ENCODE results near the gene CHRNB1.
"Not testable (repeated sequence)": the region's sequence is repeated elsewhere in the genome, so short reads cannot be mapped to it uniquely, and the experiment has no call there.

CHRNB1 gene

DNA sequence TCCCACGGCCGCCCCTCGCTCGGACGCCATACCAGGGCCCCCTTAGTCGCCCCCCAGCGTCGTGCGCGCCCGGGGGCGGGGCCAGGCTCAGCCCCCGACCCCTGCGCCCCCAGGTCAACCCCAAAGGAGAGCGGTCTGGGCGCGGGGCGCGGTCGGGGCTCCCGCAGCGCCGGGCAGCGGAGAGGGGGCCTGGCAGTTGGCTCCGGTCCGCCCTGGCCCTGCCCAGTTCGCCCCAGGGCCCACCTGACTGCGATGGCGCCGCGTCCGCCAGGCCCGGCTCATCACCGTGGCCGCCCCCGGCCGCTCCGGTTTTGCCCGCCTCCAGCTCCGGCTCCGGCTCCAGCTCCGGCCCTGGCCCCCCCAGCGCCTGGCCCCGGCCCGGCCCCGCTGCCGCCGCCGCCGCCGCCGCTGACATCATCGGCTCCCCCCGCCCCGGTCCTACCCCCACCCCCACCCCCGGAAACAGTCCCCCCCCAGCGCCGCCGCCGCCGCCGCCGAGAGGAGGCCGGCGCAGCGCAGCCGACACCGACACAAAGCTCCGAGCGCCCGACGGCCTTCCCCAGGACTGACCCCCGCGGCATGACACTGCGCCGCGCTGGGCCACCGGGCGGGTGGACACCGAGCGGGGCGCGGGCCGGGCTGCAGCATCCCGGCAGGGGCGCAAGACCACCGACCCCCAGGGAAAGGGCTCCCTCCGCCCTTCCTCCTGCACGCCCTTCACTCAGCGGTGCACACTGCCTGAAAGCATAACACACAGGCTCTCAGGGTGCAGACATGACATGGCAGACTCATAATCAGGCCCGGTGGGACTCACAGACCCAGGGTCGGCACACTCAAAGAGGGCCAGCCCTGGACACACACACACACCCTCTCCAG lies 34.6 kb downstream of the CHRNB1 start, which contains the start of gene ZBTB4:
ZBTB4 (minus strand) TSS at position 419 of the 876 bp plus-strand sequence. CDS start 12,830 bp downstream, outside the sequence.
- Mint-ChIP-seq H3K27ac (peak within 1 kb of the TSS; percentile 95), H3K27me3 (no peaks in the 10 kb centered on the region), H3K4me1 (ENCODE audit: low read depth) (peaks cover 63% of the 10 kb centered on the region), H3K4me3 (peak within 1 kb of the TSS; percentile 99), H3K9me3 (ENCODE audit: low read depth) (no peaks in the 10 kb centered on the region), H3K36me3 (peaks cover 2% of the 10 kb centered on the region)

GRCh38 chr17:7480089-7480384 lies 35.2 kb downstream of the CHRNB1 start:
- Mint-ChIP-seq H3K4me3 (peak overlapping the region; percentile 92), H3K36me3 (peaks cover 2% of the 10 kb centered on the region), H3K9me3 (ENCODE audit: low read depth) (no peaks in the 10 kb centered on the region), H3K27me3 (no peaks in the 10 kb centered on the region), H3K4me1 (ENCODE audit: low read depth) (peaks cover 64% of the 10 kb centered on the region), H3K27ac (peak overlapping the region; percentile 94)

GRCh38 chr17:7481275-7481674 lies 36.4 kb downstream of the CHRNB1 start, which contains the start of gene SLC35G6:
TSS of gene SLC35G6 (plus strand) at chr17:7481446. CDS start at chr17:7481517, 71 bp downstream.
- H3K9me3 Mint-ChIP-seq (ENCODE audit: low read depth); H3K27me3 Mint-ChIP-seq; H3K36me3 Mint-ChIP-seq: not testable (repeated sequence)
- H3K27ac Mint-ChIP-seq: peak within 1 kb of the TSS; percentile 94
- peak within 1 kb of the TSS; percentile 92 for H3K4me3 Mint-ChIP-seq
- peaks cover 66% of the 10 kb centered on the region for H3K4me1 Mint-ChIP-seq (ENCODE audit: low read depth)

DNA sequence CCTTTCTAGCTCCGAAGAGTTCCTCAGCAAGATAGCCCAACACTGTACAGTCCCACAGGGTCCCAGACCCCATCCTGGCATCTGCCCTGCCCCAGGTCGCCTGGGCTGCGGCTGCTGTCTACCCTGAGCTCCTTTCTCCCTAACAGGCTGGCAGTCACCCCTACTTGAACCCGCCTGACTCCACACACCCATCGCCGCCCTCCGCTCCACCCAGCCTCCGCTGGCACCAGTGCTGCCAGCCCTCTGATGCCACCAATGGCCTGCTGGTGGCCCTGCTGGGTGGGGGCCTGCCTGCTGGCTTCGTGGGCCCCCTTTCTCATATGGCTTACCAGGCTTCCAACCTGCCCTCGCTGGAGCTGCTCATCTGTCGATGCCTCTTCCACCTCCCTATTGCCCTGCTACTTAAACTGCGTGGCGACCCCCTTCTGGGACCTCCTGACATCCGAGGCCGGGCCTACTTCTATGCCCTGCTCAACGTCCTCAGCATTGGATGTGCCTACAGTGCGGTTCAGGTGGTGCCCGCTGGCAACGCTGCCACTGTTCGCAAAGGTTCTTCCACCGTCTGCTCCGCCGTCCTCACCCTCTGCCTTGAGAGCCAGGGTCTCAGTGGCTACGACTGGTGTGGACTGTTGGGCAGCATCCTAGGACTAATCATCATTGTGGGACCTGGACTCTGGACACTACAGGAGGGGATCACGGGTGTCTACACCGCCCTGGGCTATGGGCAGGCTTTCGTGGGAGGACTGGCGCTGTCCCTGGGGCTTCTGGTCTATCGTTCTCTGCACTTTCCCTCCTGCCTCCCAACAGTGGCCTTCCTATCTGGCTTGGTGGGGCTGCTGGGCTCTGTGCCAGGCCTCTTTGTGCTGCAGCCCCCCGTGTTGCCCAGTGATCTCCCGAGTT lies 37.2 kb downstream of the CHRNB1 start:
- H3K27ac Mint-ChIP-seq: peak overlapping the region; percentile 100
- H3K36me3 Mint-ChIP-seq; H3K9me3 Mint-ChIP-seq (ENCODE audit: low read depth); H3K27me3 Mint-ChIP-seq: not testable (repeated sequence)
- H3K4me1 Mint-ChIP-seq (ENCODE audit: low read depth): peaks cover 66% of the 10 kb centered on the region
- peak overlapping the region; percentile 98 for H3K4me3 Mint-ChIP-seq

DNA sequence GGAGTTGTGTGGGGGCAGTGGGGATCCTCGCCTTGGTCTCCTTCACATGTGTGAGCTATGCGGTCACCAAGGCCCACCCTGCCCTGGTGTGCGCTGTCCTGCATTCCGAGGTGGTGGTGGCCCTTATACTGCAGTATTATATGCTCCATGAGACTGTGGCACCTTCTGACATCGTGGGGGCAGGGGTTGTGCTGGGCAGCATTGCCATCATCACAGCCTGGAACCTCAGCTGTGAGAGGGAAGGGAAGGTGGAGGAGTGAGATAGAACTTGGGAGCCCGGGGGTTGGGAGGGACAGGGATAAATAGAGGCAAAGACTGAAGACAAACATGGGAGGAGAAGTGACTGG lies 37.9 kb downstream of the CHRNB1 start:
- not testable (repeated sequence) for H3K9me3 Mint-ChIP-seq (ENCODE audit: low read depth); H3K36me3 Mint-ChIP-seq; H3K27me3 Mint-ChIP-seq
- H3K4me3 Mint-ChIP-seq: peak overlapping the region; percentile 98
- H3K27ac Mint-ChIP-seq: peak overlapping the region; percentile 100
- peaks cover 66% of the 10 kb centered on the region for H3K4me1 Mint-ChIP-seq (ENCODE audit: low read depth)

- Mint-ChIP-seq H3K27me3 (no peaks in the 10 kb centered on the region), H3K27ac (peak overlapping the region; percentile 100), H3K4me1 (ENCODE audit: low read depth) (peaks cover 63% of the 10 kb centered on the region), H3K4me3 (peak overlapping the region; percentile 98), H3K9me3 (ENCODE audit: low read depth) (no peaks in the 10 kb centered on the region), H3K36me3 (peaks cover 9% of the 10 kb centered on the region)
Observed at GRCh38 chr17:7483255-7484066, 38.6 kb downstream of the CHRNB1 start.

- H3K27ac Mint-ChIP-seq: peak within 1 kb of the TSS; percentile 100
- H3K4me1 Mint-ChIP-seq (ENCODE audit: low read depth): peaks cover 68% of the 10 kb centered on the region
- no peaks in the 10 kb centered on the region for H3K27me3 Mint-ChIP-seq
- no peaks in the 10 kb centered on the region for H3K9me3 Mint-ChIP-seq (ENCODE audit: low read depth)
- peaks cover 9% of the 10 kb centered on the region for H3K36me3 Mint-ChIP-seq
- peak within 1 kb of the TSS; percentile 98 for H3K4me3 Mint-ChIP-seq
Observed at GRCh38 chr17:7484067-7484918, 39.4 kb downstream of the CHRNB1 start, which contains the start of gene POLR2A. TSS of gene POLR2A (plus strand) at chr17:7484366.

GRCh38 chr17:7484919-7485377 lies 40.1 kb downstream of the CHRNB1 start:
- H3K9me3 Mint-ChIP-seq (ENCODE audit: low read depth): no peaks in the 10 kb centered on the region
- H3K36me3 Mint-ChIP-seq: peaks cover 9% of the 10 kb centered on the region
- H3K27me3 Mint-ChIP-seq: no peaks in the 10 kb centered on the region
- peak overlapping the region; percentile 100 for H3K27ac Mint-ChIP-seq
- H3K4me3 Mint-ChIP-seq: peak overlapping the region; percentile 98
- peaks cover 71% of the 10 kb centered on the region for H3K4me1 Mint-ChIP-seq (ENCODE audit: low read depth)

DNA sequence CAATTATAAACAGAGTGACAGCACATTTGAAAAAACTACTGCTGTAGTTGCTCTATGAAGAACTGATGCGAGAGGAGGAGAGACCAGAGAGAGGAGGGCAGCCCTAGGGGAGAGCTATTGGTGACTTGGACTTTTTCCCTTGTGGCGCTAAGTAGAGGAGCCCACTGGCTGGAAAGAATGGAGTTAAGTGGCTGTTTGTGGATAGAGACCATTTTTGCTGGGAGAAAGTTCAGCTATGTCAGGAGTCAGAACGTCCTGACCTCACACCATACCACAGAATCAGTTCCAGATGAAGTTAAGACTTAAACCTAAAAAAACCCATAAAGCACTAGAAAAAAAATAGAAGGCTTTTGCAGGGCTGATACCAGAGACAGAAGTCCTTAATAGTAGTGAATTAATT lies 41.3 kb downstream of the CHRNB1 start:
- H3K9me3 Mint-ChIP-seq (ENCODE audit: low read depth): no peaks in the 10 kb centered on the region
- no peaks in the 10 kb centered on the region for H3K27me3 Mint-ChIP-seq
- H3K36me3 Mint-ChIP-seq: peaks cover 9% of the 10 kb centered on the region
- H3K4me1 Mint-ChIP-seq (ENCODE audit: low read depth): peaks cover 72% of the 10 kb centered on the region
- peak overlapping the region; percentile 83 for H3K27ac Mint-ChIP-seq
- peak overlapping the region; percentile 98 for H3K4me3 Mint-ChIP-seq

- Mint-ChIP-seq H3K27ac (no peak overlapping the region), H3K4me3 (no peak overlapping the region)
Observed at GRCh38 chr17:7490144-7490543, 45.3 kb downstream of the CHRNB1 start.

DNA sequence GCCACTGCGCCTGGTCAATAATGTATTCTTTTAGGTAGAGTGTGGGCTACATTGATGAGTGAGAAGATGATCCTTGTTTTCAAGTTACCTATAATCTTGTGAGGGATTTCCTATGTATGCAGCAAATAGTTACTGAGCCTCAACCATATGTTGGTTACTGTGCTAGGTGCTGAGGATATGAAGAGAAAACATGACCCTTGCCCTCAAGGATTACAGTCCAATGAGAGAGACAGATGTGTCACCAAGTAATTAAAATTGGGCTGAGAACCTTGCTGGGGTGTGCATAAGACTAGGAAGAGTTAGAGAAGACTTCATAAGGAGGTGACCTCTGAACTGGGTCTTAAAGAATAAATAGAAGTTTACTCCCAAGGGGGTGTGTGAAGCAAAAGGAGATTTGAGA lies 46.7 kb downstream of the CHRNB1 start:
- Mint-ChIP-seq H3K36me3 (peaks cover 3% of the 10 kb centered on the region), H3K27ac (peak overlapping the region; percentile 46), H3K27me3 (no peaks in the 10 kb centered on the region), H3K4me3 (peak overlapping the region; percentile 51), H3K9me3 (ENCODE audit: low read depth) (no peaks in the 10 kb centered on the region), H3K4me1 (ENCODE audit: low read depth) (peaks cover 70% of the 10 kb centered on the region)

More at GRCh38 chr17:7490144-7490543, 45.3 kb downstream of the CHRNB1 start:
- H3K4me1 Mint-ChIP-seq (ENCODE audit: low read depth): peaks cover 78% of the 10 kb centered on the region
- peaks cover 8% of the 10 kb centered on the region for H3K36me3 Mint-ChIP-seq
- H3K27me3 Mint-ChIP-seq: no peaks in the 10 kb centered on the region
- H3K9me3 Mint-ChIP-seq (ENCODE audit: low read depth): no peaks in the 10 kb centered on the region

DNA sequence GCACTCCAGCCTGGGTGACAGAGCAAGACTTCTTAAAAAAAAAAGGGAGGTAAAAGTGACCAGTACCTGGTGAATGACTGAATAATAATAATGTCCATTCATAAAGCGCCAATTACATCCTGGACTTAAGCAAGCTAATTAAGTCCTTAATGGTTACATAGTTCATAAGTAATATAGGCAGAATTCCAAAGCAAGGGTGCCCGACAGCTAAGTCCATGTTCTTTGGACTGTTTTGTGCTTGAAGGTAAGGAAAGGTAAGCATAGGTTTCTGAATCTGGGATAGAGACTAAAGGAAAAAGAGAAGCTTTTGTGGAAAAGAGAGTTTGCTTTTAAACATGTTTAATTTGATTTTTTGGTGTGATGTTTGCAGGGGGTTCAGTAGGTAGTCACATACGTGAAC lies 49.1 kb downstream of the CHRNB1 start:
- peak overlapping the region; percentile 54 for H3K27ac Mint-ChIP-seq
- no peak overlapping the region for H3K4me3 Mint-ChIP-seq
- H3K9me3 Mint-ChIP-seq (ENCODE audit: low read depth): no peaks in the 10 kb centered on the region
- H3K36me3 Mint-ChIP-seq: peaks cover 2% of the 10 kb centered on the region
- H3K27me3 Mint-ChIP-seq: no peaks in the 10 kb centered on the region
- H3K4me1 Mint-ChIP-seq (ENCODE audit: low read depth): peaks cover 50% of the 10 kb centered on the region

DNA sequence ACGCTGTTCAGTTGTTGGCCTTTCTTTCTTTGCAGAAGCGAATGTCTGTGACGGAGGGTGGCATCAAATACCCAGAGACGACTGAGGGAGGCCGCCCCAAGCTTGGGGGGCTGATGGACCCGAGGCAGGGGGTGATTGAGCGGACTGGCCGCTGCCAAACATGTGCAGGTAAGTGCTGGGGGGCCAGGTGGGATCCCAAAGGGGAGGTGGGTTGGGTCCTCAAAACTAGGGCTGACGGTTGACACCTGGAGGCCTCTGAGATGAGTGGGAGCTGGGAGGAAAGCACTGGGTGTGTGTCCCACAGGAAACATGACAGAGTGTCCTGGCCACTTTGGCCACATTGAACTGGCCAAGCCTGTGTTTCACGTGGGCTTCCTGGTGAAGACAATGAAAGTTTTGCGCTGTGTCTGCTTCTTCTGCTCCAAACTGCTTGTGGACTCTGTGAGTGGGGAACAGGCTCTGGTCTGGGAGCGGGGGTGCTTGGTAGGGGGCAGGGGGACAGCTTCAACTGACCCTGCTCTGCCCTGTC lies 51.1 kb downstream of the CHRNB1 start:
- peaks cover 5% of the 10 kb centered on the region for H3K36me3 Mint-ChIP-seq
- no peaks in the 10 kb centered on the region for H3K9me3 Mint-ChIP-seq (ENCODE audit: low read depth)
- no peak overlapping the region for H3K27ac Mint-ChIP-seq
- peaks cover 34% of the 10 kb centered on the region for H3K4me1 Mint-ChIP-seq (ENCODE audit: low read depth)
- no peaks in the 10 kb centered on the region for H3K27me3 Mint-ChIP-seq
- H3K4me3 Mint-ChIP-seq: no peak overlapping the region
